ENCODE results near the gene OR4K5. TPM values are rescaled to one million over a fixed set of nuclear protein-coding genes. Genes with fewer than 3 reads are reported as not detected.

OR4K5 gene
- total and polyA plus RNA-seq, 2 of the 13 experiments (the other 11 are each of a cell fraction or from before 2014, with no cell fraction given) = not detected

DNA sequence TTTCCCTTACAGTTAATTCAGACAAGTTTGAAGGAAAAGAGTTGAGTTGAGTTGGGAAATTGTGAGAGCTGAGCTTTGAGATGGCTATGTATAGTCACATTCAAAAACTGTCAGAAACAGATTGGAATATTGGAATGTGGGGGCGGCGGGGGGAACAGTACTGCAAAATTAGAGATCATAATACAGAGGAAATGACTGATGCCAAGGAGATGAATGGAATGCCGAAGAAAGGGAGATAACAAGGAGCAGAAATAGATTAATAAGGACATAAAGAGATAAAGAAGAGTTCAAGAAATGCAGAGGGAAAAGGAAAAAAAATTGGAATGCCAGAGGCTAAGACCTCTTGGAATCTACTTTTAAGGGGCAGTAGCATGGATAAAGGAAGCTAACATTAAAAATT is 3.2 kb upstream of the OR4K5 start (continued):
- TF ChIP-seq, protein P1, sequence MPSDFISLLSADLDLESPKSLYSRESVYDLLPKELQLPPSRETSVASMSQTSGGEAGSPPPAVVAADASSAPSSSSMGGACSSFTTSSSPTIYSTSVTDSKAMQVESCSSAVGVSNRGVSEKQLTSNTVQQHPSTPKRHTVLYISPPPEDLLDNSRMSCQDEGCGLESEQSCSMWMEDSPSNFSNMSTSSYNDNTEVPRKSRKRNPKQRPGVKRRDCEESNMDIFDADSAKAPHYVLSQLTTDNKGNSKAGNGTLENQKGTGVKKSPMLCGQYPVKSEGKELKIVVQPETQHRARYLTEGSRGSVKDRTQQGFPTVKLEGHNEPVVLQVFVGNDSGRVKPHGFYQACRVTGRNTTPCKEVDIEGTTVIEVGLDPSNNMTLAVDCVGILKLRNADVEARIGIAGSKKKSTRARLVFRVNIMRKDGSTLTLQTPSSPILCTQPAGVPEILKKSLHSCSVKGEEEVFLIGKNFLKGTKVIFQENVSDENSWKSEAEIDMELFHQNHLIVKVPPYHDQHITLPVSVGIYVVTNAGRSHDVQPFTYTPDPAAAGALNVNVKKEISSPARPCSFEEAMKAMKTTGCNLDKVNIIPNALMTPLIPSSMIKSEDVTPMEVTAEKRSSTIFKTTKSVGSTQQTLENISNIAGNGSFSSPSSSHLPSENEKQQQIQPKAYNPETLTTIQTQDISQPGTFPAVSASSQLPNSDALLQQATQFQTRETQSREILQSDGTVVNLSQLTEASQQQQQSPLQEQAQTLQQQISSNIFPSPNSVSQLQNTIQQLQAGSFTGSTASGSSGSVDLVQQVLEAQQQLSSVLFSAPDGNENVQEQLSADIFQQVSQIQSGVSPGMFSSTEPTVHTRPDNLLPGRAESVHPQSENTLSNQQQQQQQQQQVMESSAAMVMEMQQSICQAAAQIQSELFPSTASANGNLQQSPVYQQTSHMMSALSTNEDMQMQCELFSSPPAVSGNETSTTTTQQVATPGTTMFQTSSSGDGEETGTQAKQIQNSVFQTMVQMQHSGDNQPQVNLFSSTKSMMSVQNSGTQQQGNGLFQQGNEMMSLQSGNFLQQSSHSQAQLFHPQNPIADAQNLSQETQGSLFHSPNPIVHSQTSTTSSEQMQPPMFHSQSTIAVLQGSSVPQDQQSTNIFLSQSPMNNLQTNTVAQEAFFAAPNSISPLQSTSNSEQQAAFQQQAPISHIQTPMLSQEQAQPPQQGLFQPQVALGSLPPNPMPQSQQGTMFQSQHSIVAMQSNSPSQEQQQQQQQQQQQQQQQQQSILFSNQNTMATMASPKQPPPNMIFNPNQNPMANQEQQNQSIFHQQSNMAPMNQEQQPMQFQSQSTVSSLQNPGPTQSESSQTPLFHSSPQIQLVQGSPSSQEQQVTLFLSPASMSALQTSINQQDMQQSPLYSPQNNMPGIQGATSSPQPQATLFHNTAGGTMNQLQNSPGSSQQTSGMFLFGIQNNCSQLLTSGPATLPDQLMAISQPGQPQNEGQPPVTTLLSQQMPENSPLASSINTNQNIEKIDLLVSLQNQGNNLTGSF (CRISPR knock-in tag; IDR thresholded peaks at IDR 0.05) = no peak
- TF ChIP-seq, protein P2, sequence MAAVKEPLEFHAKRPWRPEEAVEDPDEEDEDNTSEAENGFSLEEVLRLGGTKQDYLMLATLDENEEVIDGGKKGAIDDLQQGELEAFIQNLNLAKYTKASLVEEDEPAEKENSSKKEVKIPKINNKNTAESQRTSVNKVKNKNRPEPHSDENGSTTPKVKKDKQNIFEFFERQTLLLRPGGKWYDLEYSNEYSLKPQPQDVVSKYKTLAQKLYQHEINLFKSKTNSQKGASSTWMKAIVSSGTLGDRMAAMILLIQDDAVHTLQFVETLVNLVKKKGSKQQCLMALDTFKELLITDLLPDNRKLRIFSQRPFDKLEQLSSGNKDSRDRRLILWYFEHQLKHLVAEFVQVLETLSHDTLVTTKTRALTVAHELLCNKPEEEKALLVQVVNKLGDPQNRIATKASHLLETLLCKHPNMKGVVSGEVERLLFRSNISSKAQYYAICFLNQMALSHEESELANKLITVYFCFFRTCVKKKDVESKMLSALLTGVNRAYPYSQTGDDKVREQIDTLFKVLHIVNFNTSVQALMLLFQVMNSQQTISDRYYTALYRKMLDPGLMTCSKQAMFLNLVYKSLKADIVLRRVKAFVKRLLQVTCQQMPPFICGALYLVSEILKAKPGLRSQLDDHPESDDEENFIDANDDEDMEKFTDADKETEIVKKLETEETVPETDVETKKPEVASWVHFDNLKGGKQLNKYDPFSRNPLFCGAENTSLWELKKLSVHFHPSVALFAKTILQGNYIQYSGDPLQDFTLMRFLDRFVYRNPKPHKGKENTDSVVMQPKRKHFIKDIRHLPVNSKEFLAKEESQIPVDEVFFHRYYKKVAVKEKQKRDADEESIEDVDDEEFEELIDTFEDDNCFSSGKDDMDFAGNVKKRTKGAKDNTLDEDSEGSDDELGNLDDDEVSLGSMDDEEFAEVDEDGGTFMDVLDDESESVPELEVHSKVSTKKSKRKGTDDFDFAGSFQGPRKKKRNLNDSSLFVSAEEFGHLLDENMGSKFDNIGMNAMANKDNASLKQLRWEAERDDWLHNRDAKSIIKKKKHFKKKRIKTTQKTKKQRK (IDR thresholded peaks at IDR 0.05; ENCODE audit: low read length) = no peak
- TF ChIP-seq NFYC (CRISPR knock-in tag; IDR thresholded peaks at IDR 0.05) = no peak
- TF ChIP-seq ZEB1 (IDR thresholded peaks at IDR 0.05; ENCODE audit: insufficient replicate concordance, low read depth) = no peak
- TF ChIP-seq, protein P3, sequence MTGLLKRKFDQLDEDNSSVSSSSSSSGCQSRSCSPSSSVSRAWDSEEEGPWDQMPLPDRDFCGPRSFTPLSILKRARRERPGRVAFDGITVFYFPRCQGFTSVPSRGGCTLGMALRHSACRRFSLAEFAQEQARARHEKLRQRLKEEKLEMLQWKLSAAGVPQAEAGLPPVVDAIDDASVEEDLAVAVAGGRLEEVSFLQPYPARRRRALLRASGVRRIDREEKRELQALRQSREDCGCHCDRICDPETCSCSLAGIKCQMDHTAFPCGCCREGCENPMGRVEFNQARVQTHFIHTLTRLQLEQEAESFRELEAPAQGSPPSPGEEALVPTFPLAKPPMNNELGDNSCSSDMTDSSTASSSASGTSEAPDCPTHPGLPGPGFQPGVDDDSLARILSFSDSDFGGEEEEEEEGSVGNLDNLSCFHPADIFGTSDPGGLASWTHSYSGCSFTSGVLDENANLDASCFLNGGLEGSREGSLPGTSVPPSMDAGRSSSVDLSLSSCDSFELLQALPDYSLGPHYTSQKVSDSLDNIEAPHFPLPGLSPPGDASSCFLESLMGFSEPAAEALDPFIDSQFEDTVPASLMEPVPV (CRISPR knock-in tag; IDR thresholded peaks at IDR 0.05) = no peak
- TF ChIP-seq, protein P4, sequence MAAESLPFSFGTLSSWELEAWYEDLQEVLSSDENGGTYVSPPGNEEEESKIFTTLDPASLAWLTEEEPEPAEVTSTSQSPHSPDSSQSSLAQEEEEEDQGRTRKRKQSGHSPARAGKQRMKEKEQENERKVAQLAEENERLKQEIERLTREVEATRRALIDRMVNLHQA (CRISPR knock-in tag; IDR thresholded peaks at IDR 0.05) = no peak
- no peak for TF ChIP-seq CHD2 (IDR thresholded peaks at IDR 0.05; ENCODE audit: low read depth, low read length)
- TF ChIP-seq PHB2 (IDR thresholded peaks at IDR 0.05; ENCODE audit: partially characterized antibody) = no peak
- no peak for TF ChIP-seq MYNN (CRISPR knock-in tag; IDR thresholded peaks at IDR 0.05; ENCODE audit: low read depth)
- no peak for TF ChIP-seq BCL6 (CRISPR knock-in tag; IDR thresholded peaks at IDR 0.05)
- TF ChIP-seq, protein P5, sequence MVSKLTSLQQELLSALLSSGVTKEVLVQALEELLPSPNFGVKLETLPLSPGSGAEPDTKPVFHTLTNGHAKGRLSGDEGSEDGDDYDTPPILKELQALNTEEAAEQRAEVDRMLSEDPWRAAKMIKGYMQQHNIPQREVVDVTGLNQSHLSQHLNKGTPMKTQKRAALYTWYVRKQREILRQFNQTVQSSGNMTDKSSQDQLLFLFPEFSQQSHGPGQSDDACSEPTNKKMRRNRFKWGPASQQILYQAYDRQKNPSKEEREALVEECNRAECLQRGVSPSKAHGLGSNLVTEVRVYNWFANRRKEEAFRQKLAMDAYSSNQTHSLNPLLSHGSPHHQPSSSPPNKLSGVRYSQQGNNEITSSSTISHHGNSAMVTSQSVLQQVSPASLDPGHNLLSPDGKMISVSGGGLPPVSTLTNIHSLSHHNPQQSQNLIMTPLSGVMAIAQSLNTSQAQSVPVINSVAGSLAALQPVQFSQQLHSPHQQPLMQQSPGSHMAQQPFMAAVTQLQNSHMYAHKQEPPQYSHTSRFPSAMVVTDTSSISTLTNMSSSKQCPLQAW (CRISPR knock-in tag; IDR thresholded peaks at IDR 0.05) = no peak
- no peak for TF ChIP-seq ZNF34 (CRISPR knock-in tag; IDR thresholded peaks at IDR 0.05; ENCODE audit: borderline replicate concordance)
- TF ChIP-seq, protein P6, sequence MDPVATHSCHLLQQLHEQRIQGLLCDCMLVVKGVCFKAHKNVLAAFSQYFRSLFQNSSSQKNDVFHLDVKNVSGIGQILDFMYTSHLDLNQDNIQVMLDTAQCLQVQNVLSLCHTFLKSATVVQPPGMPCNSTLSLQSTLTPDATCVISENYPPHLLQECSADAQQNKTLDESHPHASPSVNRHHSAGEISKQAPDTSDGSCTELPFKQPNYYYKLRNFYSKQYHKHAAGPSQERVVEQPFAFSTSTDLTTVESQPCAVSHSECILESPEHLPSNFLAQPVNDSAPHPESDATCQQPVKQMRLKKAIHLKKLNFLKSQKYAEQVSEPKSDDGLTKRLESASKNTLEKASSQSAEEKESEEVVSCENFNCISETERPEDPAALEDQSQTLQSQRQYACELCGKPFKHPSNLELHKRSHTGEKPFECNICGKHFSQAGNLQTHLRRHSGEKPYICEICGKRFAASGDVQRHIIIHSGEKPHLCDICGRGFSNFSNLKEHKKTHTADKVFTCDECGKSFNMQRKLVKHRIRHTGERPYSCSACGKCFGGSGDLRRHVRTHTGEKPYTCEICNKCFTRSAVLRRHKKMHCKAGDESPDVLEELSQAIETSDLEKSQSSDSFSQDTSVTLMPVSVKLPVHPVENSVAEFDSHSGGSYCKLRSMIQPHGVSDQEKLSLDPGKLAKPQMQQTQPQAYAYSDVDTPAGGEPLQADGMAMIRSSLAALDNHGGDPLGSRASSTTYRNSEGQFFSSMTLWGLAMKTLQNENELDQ (CRISPR knock-in tag; IDR thresholded peaks at IDR 0.05; ENCODE audit: borderline replicate concordance) = no peak

All from HepG2 (cell line).